Measurements from ENCODE around the gene PACS1.

PACS1 gene

GRCh38 chr11:66242095-66242765 is 172.2 kb downstream of the PACS1 start:
- no peak for TF ChIP-seq SIN3A (IDR thresholded peaks at IDR 0.05; ENCODE audit: borderline replicate concordance, insufficient read depth, low read length)
- no peak for TF ChIP-seq POLR2AphosphoS5 (IDR thresholded peaks at IDR 0.05; ENCODE audit: low read depth, low read length)
- no peak for TF ChIP-seq TAF1 (IDR thresholded peaks at IDR 0.05; ENCODE audit: borderline replicate concordance, insufficient read depth, low read length)
- TF ChIP-seq FOXP2 (optimal IDR thresholded peaks at IDR 0.05; ENCODE audit: borderline replicate concordance, extremely low read depth, extremely low read length, insufficient read depth), result no peak
- no peak for TF ChIP-seq REST (IDR thresholded peaks at IDR 0.05; ENCODE audit: insufficient read depth in 1 of 2, low read depth in 2 of 2, low read length in 2 of 2)

DNA sequence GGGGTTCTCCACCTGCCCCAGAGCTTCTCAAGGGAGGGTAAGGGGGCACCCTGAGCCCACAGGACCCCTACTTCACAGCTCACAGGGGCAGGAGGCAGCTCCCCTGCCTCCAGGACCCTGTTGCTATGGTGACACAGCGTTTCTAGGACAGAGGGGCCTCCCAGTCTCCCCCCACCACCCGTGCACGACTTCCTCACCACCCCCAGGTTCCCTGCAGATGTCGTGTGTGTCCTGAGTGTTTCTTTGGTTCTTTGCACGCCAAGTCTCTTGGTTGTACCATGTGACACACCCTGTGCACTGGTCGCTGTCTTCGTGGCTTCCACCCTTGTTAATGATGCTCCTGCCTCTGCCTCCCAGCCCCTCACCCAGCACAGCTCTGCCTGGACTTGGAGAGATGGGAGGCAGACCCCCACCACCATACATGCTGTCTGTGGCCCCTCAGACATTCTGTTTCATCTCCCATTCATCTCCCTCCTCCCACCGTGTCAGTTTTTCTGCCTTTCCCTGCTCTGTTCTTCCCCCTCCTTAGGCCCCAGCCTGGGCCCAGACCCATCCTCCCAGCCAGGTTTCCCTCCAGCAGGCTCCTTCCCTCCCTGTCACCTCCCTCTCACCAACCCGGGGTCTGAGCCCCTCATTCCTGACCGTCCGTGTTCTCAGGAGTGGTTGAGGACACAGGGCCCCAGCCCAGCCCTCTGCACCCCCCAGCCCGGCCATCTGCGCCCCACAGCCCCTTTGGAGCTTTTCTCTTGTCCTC is 173.9 kb downstream of the PACS1 start:
- TF ChIP-seq REST (IDR thresholded peaks at IDR 0.05; ENCODE audit: insufficient read depth in 1 of 2, low read depth in 2 of 2, low read length in 2 of 2) (no peak), POLR2AphosphoS5 (IDR thresholded peaks at IDR 0.05; ENCODE audit: low read depth, low read length) (no peak), SIN3A (IDR thresholded peaks at IDR 0.05; ENCODE audit: borderline replicate concordance, insufficient read depth, low read length) (no peak)

DNA sequence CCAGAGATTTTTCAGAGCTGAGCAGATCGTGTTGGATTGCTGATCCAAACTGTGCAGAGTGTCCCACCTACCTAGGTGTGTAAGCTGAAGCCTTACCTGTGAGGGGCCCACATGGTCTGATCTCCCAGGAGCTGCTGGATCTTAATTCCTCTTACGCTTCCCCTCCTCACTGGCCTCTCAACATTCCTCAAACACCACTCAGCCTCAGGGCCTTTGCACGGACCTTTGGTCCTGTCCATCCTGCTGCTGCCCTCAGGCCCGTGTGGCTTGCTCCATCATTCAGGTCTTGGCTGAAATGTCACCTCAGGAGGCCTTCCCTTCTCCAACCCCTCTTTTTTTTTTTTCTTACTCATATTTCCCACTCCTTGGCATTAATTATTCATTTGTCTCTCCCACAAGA is 177.2 kb downstream of the PACS1 start:
- TF ChIP-seq TAF1 (IDR thresholded peaks at IDR 0.05; ENCODE audit: borderline replicate concordance, insufficient read depth, low read length) (no peak), FOXP2 (optimal IDR thresholded peaks at IDR 0.05; ENCODE audit: borderline replicate concordance, extremely low read depth, extremely low read length, insufficient read depth) (no peak), REST (IDR thresholded peaks at IDR 0.05; ENCODE audit: insufficient read depth in 1 of 2, low read depth in 2 of 2, low read length in 2 of 2) (no peak), POLR2AphosphoS5 (IDR thresholded peaks at IDR 0.05; ENCODE audit: low read depth, low read length) (no peak), SIN3A (IDR thresholded peaks at IDR 0.05; ENCODE audit: borderline replicate concordance, insufficient read depth, low read length) (no peak)

DNA sequence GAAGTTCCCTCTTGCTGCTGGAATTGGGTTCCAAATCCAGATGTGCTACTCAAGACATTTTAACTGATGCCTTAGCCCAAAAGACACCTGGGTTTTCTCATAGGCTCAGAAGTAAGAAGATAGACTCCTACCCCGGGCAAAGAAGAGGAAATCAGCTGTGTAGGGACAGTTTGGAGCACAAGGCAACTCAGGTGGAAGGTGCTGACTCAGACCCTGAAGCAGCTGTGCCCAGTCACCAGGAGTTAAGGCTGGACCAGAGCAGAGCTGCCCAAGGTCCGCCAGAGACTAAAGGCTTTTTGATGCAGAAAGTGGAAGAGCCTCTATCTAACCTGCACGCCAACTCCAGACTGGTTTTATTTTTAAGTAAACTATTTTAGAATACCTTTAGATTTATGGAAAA is 177.7 kb downstream of the PACS1 start:
- TF ChIP-seq FOXP2 (optimal IDR thresholded peaks at IDR 0.05; ENCODE audit: borderline replicate concordance, extremely low read depth, extremely low read length, insufficient read depth) (no peak), TAF1 (IDR thresholded peaks at IDR 0.05; ENCODE audit: borderline replicate concordance, insufficient read depth, low read length) (no peak), REST (IDR thresholded peaks at IDR 0.05; ENCODE audit: insufficient read depth in 1 of 2, low read depth in 2 of 2, low read length in 2 of 2) (no peak), SIN3A (IDR thresholded peaks at IDR 0.05; ENCODE audit: borderline replicate concordance, insufficient read depth, low read length) (no peak), POLR2AphosphoS5 (IDR thresholded peaks at IDR 0.05; ENCODE audit: low read depth, low read length) (no peak)

Data from PFSK-1 (cell line).